ENCODE measurements around the gene CNTNAP4. TPM values are rescaled to one million over a fixed set of nuclear protein-coding genes. Genes with fewer than 3 reads are reported as not detected.

Gene CNTNAP4
- total and polyA plus RNA-seq, 2 of the 4 experiments (the other 2 are of a cell fraction) = not detected

DNA sequence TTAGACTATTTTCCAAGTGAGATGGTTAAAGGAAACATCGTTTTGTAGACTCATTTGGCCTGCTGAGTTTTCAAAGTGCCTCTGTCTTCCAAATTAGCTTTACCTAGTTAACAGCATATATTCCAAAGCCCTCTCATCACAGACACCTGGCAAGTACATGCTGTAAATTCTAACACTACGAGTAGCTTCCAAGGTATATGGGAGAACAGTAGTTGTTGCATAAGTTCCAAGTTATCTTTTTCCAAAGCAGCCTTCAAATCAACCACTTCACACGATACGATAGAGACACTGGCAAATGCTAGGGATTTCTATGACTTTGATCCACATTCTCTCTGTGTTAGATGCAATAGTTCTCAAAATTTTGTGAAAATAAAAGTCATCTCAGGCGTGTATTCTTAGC lies 299.3 kb downstream of the CNTNAP4 start:
- no peak overlapping the region for H3K23ac ChIP-seq (ENCODE audit: low read depth, low read length)
- in situ Hi-C loops (cut with MboI; ENCODE audit: low sequenced_read_pairs) = no loop called here
- H2BK5ac ChIP-seq (ENCODE audit: low read depth, low read length, poor library complexity, severe bottlenecking) = no peak overlapping the region
- no peaks in the 10 kb centered on the region for H4K20me1 ChIP-seq (ENCODE audit: insufficient read depth, low read length)
- ChIA-PET CTCF (no interaction called here), POLR2A (ENCODE audit: unreplicated experiment) (no interaction called here)
- no peak overlapping the region for H4K5ac ChIP-seq (ENCODE audit: low read depth, low read length)
- H2BK120ac ChIP-seq (ENCODE audit: low read depth, low read length) = no peak overlapping the region
- no peaks in the 10 kb centered on the region for H3K36me3 ChIP-seq (ENCODE audit: control insufficient read depth, insufficient read depth, low read length)
- WGBS, 2 experiments (ENCODE audit: extremely low coverage in 2 of 2, insufficient read length in 1 of 2) = no CpG with 5 or more reads among the region's 5 CpGs
- dilution Hi-C loops (cut with HindIII; ENCODE audit: low sequenced_read_pairs, unreplicated experiment) = no loop called here
- no peak for TF ChIP-seq CEBPB (IDR thresholded peaks at IDR 0.05; ENCODE audit: low read depth, low read length)
- no peak for TF ChIP-seq POLR2A (IDR thresholded peaks at IDR 0.05; ENCODE audit: low read depth, low read length)
- no peak for TF ChIP-seq RFX5 (IDR thresholded peaks at IDR 0.05; ENCODE audit: low read depth, low read length)
- TF ChIP-seq RAD21 (IDR thresholded peaks at IDR 0.05; ENCODE audit: low read length) = no peak
- TF ChIP-seq MAFK (IDR thresholded peaks at IDR 0.05; ENCODE audit: low read depth, low read length) = no peak
- TF ChIP-seq SMC3 (IDR thresholded peaks at IDR 0.05; ENCODE audit: low read depth, low read length) = no peak
- TF ChIP-seq MAZ (IDR thresholded peaks at IDR 0.05; ENCODE audit: borderline replicate concordance, low read depth, low read length) = no peak
- no peak for TF ChIP-seq CHD1 (IDR thresholded peaks at IDR 0.05; ENCODE audit: low read depth, low read length)
- no peak overlapping the region for H3K27ac ChIP-seq (ENCODE audit: insufficient read depth, low read length)
- H3K4me1 ChIP-seq (ENCODE audit: control insufficient read depth, insufficient read depth, low read length) = no peaks in the 10 kb centered on the region
- no peak overlapping the region for H3K9ac ChIP-seq (ENCODE audit: low read depth, low read length)
- intact Hi-C loops (cut with micrococcal nuclease) = no loop called here
- no peak overlapping the region for H2BK15ac ChIP-seq (ENCODE audit: low read depth, low read length)
- BruUV-seq (replicated peaks) = no TSS peak
- no peak for ATAC-seq (ENCODE audit: low read depth)
- H2AK9ac ChIP-seq (replicated peaks; ENCODE audit: low read depth, low read length, poor library complexity) = no peak overlapping the region
- no peak overlapping the region for H3K56ac ChIP-seq (ENCODE audit: extremely low read depth, insufficient read depth, low read length)
- no peak overlapping the region for H3K14ac ChIP-seq (replicated peaks; ENCODE audit: low read depth, low read length)
- no peak overlapping the region for H4K8ac ChIP-seq (ENCODE audit: low read depth in 2 of 2, low read length in 2 of 2)
- no peak overlapping the region for H3K4ac ChIP-seq (ENCODE audit: low read depth, low read length)
- no peaks in the 10 kb centered on the region for H3K27me3 ChIP-seq (ENCODE audit: control insufficient read depth, insufficient read depth, low read length)
- no peak overlapping the region for H2AK5ac ChIP-seq (ENCODE audit: low read depth, low read length)
- no peaks in the 10 kb centered on the region for H3K9me1 ChIP-seq (ENCODE audit: insufficient read depth, low read length)
- no peak overlapping the region for H2BK20ac ChIP-seq (ENCODE audit: low read depth, low read length)
- H3K9me3 ChIP-seq (ENCODE audit: control insufficient read depth, insufficient read depth, low read length) = no peaks in the 10 kb centered on the region; the same call in 1 of the 2 replicates
- no peak overlapping the region for H3K18ac ChIP-seq (ENCODE audit: low read depth, low read length)
- H3K4me2 ChIP-seq (ENCODE audit: low read depth, low read length) = no peak overlapping the region
- no peak overlapping the region for H4K91ac ChIP-seq (ENCODE audit: insufficient read depth, low read depth, low read length)
- no peak for DNase-seq
- H3K79me1 ChIP-seq (ENCODE audit: low read depth in 1 of 2, low read length in 2 of 2) = no peaks in the 10 kb centered on the region
- H3K4me3 ChIP-seq (ENCODE audit: insufficient read depth, low read depth, low read length) = no peak overlapping the region
- H2AFZ ChIP-seq (replicated peaks; ENCODE audit: low read length, poor library complexity) = no peak overlapping the region
